ENCODE results near the gene PAFAH1B2. TPM values are rescaled to one million over a fixed set of nuclear protein-coding genes. Genes with fewer than 3 reads are reported as not detected.
A peak's percentile ranks its signal among the peaks of the same experiment; 100 is the strongest.

PAFAH1B2 gene
- total and polyA plus RNA-seq, 4 donors, result 22.2 to 73.1 (median 47.3) TPM

DNA sequence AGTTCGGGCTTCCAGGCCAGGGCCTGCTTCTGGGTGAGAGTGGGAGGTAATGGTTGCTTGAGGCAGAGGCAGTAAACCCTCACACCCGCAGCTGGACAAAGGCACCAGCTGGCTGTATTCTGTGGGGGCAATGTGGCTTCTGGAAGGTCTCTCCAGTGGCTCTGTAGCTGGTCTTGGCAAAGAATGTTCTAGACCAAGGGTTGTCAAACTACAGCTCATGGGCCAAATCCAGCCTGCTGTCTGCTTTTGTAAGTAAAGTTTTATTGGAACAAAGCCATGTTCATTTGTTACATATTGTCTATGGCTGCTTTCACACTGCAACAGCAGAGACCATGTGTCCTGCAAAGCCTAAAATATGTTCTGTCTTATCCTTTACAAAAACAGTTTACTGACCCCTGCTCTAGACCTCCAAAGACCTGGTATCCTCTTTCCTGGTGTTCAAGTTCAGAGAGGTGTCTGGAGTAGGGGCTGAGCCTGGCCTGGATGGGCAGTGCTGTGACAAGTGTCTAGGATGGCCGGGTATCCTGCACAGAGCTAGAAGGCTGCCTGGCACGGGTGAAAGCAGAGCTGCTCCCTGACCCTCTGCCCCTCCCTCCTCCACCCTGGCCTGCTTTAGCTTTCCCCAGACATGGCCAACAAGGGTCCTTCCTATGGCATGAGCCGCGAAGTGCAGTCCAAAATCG is 58.4 kb downstream of the PAFAH1B2 start:
- no peaks in the 10 kb centered on the region for H3K9me3 ChIP-seq (ENCODE audit: control insufficient read depth in 4 of 4, insufficient read depth in 3 of 4, low read length in 3 of 4)
- ATAC-seq (ENCODE audit: insufficient read depth, low FRiP score) (no peak), DNase-seq (no peak)
- H3K4me1 ChIP-seq (ENCODE audit: control insufficient read depth in 5 of 5, insufficient read depth in 5 of 5, low read length in 5 of 5), result peaks cover 0 to 25% (median 0%) of the 10 kb centered on the region in 5 donors
- peak overlapping the region; percentile 9 for H3K4me3 ChIP-seq
- no peak overlapping the region for H3K9ac ChIP-seq (ENCODE audit: insufficient read depth in 1 of 2, low read length in 2 of 2)
- no peaks in the 10 kb centered on the region for H3K27me3 ChIP-seq (ENCODE audit: control insufficient read depth in 3 of 3, insufficient read depth in 3 of 3, low read length in 2 of 3)
- 90% methylated on average over 7 of the region's 7 CpGs for WGBS, 2 donors
- TF ChIP-seq, protein P1, sequence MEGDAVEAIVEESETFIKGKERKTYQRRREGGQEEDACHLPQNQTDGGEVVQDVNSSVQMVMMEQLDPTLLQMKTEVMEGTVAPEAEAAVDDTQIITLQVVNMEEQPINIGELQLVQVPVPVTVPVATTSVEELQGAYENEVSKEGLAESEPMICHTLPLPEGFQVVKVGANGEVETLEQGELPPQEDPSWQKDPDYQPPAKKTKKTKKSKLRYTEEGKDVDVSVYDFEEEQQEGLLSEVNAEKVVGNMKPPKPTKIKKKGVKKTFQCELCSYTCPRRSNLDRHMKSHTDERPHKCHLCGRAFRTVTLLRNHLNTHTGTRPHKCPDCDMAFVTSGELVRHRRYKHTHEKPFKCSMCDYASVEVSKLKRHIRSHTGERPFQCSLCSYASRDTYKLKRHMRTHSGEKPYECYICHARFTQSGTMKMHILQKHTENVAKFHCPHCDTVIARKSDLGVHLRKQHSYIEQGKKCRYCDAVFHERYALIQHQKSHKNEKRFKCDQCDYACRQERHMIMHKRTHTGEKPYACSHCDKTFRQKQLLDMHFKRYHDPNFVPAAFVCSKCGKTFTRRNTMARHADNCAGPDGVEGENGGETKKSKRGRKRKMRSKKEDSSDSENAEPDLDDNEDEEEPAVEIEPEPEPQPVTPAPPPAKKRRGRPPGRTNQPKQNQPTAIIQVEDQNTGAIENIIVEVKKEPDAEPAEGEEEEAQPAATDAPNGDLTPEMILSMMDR (IDR thresholded peaks at IDR 0.05; ENCODE audit: control extremely low read depth, extremely low read depth), result no peak
- H3K36me3 ChIP-seq (ENCODE audit: control insufficient read depth in 4 of 4, insufficient read depth in 4 of 4, low read length in 4 of 4), result peaks cover 0 to 23% (median 2%) of the 10 kb centered on the region in 4 donors
- peak overlapping the region in 1 of 2 donors; percentile 52 for H3K27ac ChIP-seq (ENCODE audit: low read depth in 1 of 2, low read length in 1 of 2)

DNA sequence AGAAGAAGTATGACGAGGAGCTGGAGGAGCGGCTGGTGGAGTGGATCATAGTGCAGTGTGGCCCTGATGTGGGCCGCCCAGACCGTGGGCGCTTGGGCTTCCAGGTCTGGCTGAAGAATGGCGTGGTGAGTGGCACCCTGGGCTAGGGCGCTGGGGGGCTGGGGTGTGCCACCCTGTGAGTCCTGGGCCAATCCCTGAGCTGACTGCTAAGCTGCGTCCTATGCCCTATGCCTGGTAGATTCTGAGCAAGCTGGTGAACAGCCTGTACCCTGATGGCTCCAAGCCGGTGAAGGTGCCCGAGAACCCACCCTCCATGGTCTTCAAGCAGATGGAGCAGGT is 59.0 kb downstream of the PAFAH1B2 start:
- Histone ChIP-seq H3K9me3 (ENCODE audit: control insufficient read depth in 4 of 4, insufficient read depth in 3 of 4, low read length in 3 of 4) (no peaks in the 10 kb centered on the region), H3K4me3 (no peak overlapping the region), H3K36me3 (ENCODE audit: control insufficient read depth in 4 of 4, insufficient read depth in 4 of 4, low read length in 4 of 4) (peaks cover 0 to 23% (median 2%) of the 10 kb centered on the region in 4 donors), H3K27ac (ENCODE audit: low read depth in 1 of 2, low read length in 1 of 2) (no peak overlapping the region), H3K27me3 (ENCODE audit: control insufficient read depth in 3 of 3, insufficient read depth in 3 of 3, low read length in 2 of 3) (no peaks in the 10 kb centered on the region), H3K9ac (ENCODE audit: insufficient read depth in 1 of 2, low read length in 2 of 2) (no peak overlapping the region), H3K4me1 (ENCODE audit: control insufficient read depth in 5 of 5, insufficient read depth in 5 of 5, low read length in 5 of 5) (peaks cover 0 to 25% (median 0%) of the 10 kb centered on the region in 5 donors)
- DNase-seq (no peak), ATAC-seq (ENCODE audit: insufficient read depth, low FRiP score) (no peak)
- TF ChIP-seq, protein P1 (IDR thresholded peaks at IDR 0.05; ENCODE audit: control extremely low read depth, extremely low read depth), result no peak
- WGBS, 2 donors, result 93 to 97% methylated on average over 10 of the region's 10 CpGs

DNA sequence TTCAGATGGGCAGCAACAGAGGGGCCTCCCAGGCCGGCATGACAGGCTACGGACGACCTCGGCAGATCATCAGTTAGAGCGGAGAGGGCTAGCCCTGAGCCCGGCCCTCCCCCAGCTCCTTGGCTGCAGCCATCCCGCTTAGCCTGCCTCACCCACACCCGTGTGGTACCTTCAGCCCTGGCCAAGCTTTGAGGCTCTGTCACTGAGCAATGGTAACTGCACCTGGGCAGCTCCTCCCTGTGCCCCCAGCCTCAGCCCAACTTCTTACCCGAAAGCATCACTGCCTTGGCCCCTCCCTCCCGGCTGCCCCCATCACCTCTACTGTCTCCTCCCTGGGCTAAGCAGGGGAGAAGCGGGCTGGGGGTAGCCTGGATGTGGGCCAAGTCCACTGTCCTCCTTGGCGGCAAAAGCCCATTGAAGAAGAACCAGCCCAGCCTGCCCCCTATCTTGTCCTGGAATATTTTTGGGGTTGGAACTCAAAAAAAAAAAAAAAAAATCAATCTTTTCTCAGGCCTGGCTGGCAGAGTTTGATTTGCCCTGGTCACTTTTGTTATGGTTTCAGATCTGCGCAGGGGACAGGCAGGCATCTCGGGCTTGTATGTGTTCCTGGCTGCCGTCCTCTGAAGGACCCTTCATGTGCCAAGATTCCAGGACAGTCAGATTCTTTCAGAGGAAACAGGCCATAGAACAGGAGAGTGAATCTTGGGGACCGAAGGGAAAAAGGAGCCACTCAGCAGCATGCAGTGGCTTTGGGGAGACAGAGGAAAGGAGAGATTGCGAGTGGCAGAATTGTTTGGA is 60.4 kb downstream of the PAFAH1B2 start:
- H3K4me1 ChIP-seq (ENCODE audit: control insufficient read depth in 5 of 5, insufficient read depth in 5 of 5, low read length in 5 of 5), result peaks cover 0 to 15% (median 0%) of the 10 kb centered on the region in 5 donors
- peak in 2 of 3 donors; percentile 15 to 21 for DNase-seq

More for the DNA sequence above, 60.4 kb downstream of the PAFAH1B2 start:
- Histone ChIP-seq H3K9ac (ENCODE audit: insufficient read depth in 1 of 2, low read length in 2 of 2) (no peak overlapping the region), H3K36me3 (ENCODE audit: control insufficient read depth in 4 of 4, insufficient read depth in 4 of 4, low read length in 4 of 4) (peaks cover 0 to 23% (median 2%) of the 10 kb centered on the region in 4 donors), H3K27ac (ENCODE audit: low read depth in 1 of 2, low read length in 1 of 2) (peak overlapping the region in 1 of 2 donors; percentile 16), H3K27me3 (ENCODE audit: control insufficient read depth in 3 of 3, insufficient read depth in 3 of 3, low read length in 2 of 3) (no peaks in the 10 kb centered on the region), H3K4me3 (no peak overlapping the region), H3K9me3 (ENCODE audit: control insufficient read depth in 4 of 4, insufficient read depth in 3 of 4, low read length in 3 of 4) (no peaks in the 10 kb centered on the region)
- TF ChIP-seq, protein P1 (IDR thresholded peaks at IDR 0.05; ENCODE audit: control extremely low read depth, extremely low read depth), result no peak
- 80 to 91% methylated on average over 16 to 17 of the region's 17 CpGs for WGBS, 2 donors
- no peak for ATAC-seq (ENCODE audit: insufficient read depth, low FRiP score)
